CD4-positive, CD25-positive, alpha-beta regulatory T cell (primary cell): ENCODE data around the gene CEBPE. TPM values are rescaled to one million over a fixed set of nuclear protein-coding genes. Genes with fewer than 3 reads are reported as not detected.
A peak's percentile ranks its signal among the peaks of the same experiment; 100 is the strongest.

ENCODE experiments used
- ATAC-seq, 2 donors: fragments of 150-1000 bp; cut with Tn5 transposase; one replicate each; pipeline ENCODE4 v1.10.0; 2021; ENCODE audit warnings: low read depth in 2 of 2, moderate number of reproducible peaks in 2 of 2, moderate library complexity in 1 of 2
- DNase-seq, 3 donors: peaks; one replicate each; pipeline versions ENCODE4 v3.0.0 to v3.0.0-alpha.2; 2012 to 2022; ENCODE audit warnings: mixed read lengths in 1 of 3
- H3K27ac ChIP-seq: one replicate; pipeline ENCODE4 v1.7.0; 2013; ENCODE audit warnings: mild to moderate bottlenecking, low read length; ENCODE audit not compliant: insufficient read depth, poor library complexity, severe bottlenecking
- H3K27me3 ChIP-seq: one replicate; pipeline ENCODE4 v1.7.0; 2013; ENCODE audit warnings: low read length; ENCODE audit not compliant: control insufficient read depth, insufficient read depth
- H3K36me3 ChIP-seq: one replicate; pipeline ENCODE4 v1.7.0; 2013; ENCODE audit warnings: mild to moderate bottlenecking, low read length, moderate library complexity; ENCODE audit not compliant: control insufficient read depth, insufficient read depth
- H3K4me1 ChIP-seq: 2 replicates; pipeline ENCODE4 v1.7.0; 2013; ENCODE audit warnings: mild to moderate bottlenecking, low read length; ENCODE audit not compliant: insufficient read depth, control insufficient read depth, poor library complexity, severe bottlenecking
- H3K4me3 ChIP-seq: one replicate; pipeline ENCODE4 v1.7.0; 2013; ENCODE audit warnings: low read depth, mild to moderate bottlenecking, low read length, moderate library complexity
- H3K9me3 ChIP-seq, 2 experiments: 1 replicate in 1 of 2; 2 replicates in 1 of 2; pipeline ENCODE4 v1.7.0; 2013; ENCODE audit warnings: low read length in 2 of 2, mild to moderate bottlenecking in 1 of 2, moderate library complexity in 1 of 2; ENCODE audit not compliant: control insufficient read depth in 2 of 2
- H3K27ac Mint-ChIP-seq, 3 donors: one replicate each; pipeline ENCODE4 v1.8.0; 2020 to 2022; ENCODE audit warnings: mild to moderate bottlenecking in 3 of 3, mixed read lengths in 3 of 3, moderate library complexity in 2 of 3
- H3K27me3 Mint-ChIP-seq: one replicate; pipeline ENCODE4 v1.8.0; 2022; ENCODE audit warnings: mild to moderate bottlenecking, mixed read lengths
- H3K36me3 Mint-ChIP-seq: one replicate; pipeline ENCODE4 v1.8.0; 2020; ENCODE audit warnings: mixed read lengths
- H3K4me1 Mint-ChIP-seq, 4 donors: one replicate each; pipeline ENCODE4 v1.8.0; 2020 to 2022; ENCODE audit warnings: mixed read lengths in 4 of 4, mild to moderate bottlenecking in 1 of 4
- H3K4me3 Mint-ChIP-seq, 4 donors: one replicate each; pipeline ENCODE4 v1.8.0; 2020 to 2022; ENCODE audit warnings: mild to moderate bottlenecking in 4 of 4, mixed read lengths in 4 of 4, moderate library complexity in 3 of 4
- H3K9me3 Mint-ChIP-seq, 7 donors: one replicate each; pipeline ENCODE4 v1.8.0; 2020 to 2022; ENCODE audit warnings: mixed read lengths in 7 of 7, mild to moderate bottlenecking in 3 of 7, moderate library complexity in 2 of 7
- polyA plus RNA-seq, 4 donors: library from polyadenylated mRNA; unstranded; fragments of 300-500 nt; fragmentation: Illumina TruSeq; gene quantifications; one replicate each; pipeline ENCODE4 v1.2.3, GENCODE V29; 2021
- total RNA-seq: library from RNA; stranded (reverse); gene quantifications from one replicate; pipeline ENCODE4 v1.2.3, GENCODE V29; 2022

Gene CEBPE
- total and polyA plus RNA-seq, 5 donors from 2014 or later = 0.14 to 0.29 (median 0.24) TPM; not detected in 2

DNA sequence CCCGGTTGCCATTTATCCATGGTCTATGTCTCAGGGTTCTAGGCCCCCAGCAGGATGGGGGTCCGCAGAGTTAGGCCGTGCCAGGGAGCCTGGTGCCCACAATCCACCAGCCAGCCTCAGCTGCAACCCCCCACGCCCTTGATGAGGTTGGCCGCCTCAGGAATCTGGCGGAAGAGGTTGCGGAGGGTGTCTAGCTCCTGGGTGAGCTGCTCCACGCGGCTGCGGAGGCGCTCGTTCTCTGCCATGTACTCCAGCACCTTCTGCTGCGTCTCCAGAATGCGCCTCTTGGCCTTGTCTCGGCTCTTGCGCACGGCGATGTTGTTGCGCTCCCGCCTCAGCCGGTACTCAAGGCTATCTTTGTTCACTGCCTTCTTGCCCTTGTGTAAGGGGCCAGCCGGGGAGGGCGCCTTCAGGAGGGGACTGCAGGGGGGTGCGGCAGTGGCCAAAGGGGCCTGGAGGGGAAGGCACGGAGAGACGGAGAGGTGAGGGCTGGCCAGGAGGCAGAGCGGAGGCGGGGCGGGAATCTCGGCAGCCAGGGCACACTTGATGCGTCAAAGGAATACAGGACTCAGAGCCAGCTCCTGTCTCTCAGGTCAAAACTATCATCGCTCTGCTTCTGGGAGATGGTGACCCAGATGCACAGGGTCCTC lies 1.6 kb downstream of the CEBPE start:
- Mint-ChIP-seq H3K4me1 (peaks cover 0 to 43% (median 23%) of the 10 kb centered on the region in 4 donors), H3K27ac (no peak overlapping the region), H3K36me3 (no peaks in the 10 kb centered on the region), H3K9me3 (peaks cover 0 to 1% (median 0%) of the 10 kb centered on the region in 7 donors), H3K27me3 (peaks cover 12% of the 10 kb centered on the region), H3K4me3 (no peak overlapping the region)
- no peak overlapping the region for H3K4me3 ChIP-seq
- ATAC-seq (no peak), DNase-seq (no peak)
- no peaks in the 10 kb centered on the region for H3K36me3 ChIP-seq
- H3K27ac ChIP-seq = no peak overlapping the region
- H3K4me1 ChIP-seq = peaks cover 34% of the 10 kb centered on the region
- H3K9me3 ChIP-seq = no peaks in the 10 kb centered on the region
- no peaks in the 10 kb centered on the region for H3K27me3 ChIP-seq

DNA sequence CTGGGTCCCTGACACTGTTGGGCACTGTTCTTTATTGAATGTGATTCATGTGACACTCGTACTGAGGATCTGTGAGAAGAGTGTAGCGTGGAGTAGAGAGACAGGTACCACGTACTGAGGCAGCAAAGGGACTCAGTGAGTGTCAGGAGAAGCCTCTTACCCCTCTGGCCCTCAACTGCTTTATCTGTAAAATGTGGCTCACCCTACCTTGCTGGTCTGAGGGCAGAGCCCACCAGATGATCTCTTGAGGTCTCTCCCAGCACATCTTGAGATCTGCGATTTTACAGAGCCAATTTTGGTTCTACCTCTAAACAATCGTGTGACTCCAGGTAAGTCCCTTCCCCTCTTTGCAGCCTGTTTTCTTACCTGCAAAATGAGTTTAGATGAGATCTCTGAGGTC lies 3.1 kb downstream of the CEBPE start:
- Histone ChIP-seq H3K4me1 (peaks cover 26% of the 10 kb centered on the region), H3K27me3 (no peaks in the 10 kb centered on the region), H3K4me3 (no peak overlapping the region), H3K36me3 (no peaks in the 10 kb centered on the region), H3K27ac (no peak overlapping the region), H3K9me3 (no peaks in the 10 kb centered on the region)
- no peak overlapping the region for H3K27ac Mint-ChIP-seq
- peaks cover 12% of the 10 kb centered on the region for H3K27me3 Mint-ChIP-seq
- no peaks in the 10 kb centered on the region for H3K36me3 Mint-ChIP-seq
- peaks cover 0 to 33% (median 17%) of the 10 kb centered on the region in 4 donors for H3K4me1 Mint-ChIP-seq
- no peak for DNase-seq
- peaks cover 0 to 1% (median 0%) of the 10 kb centered on the region in 7 donors for H3K9me3 Mint-ChIP-seq
- no peak for ATAC-seq
- H3K4me3 Mint-ChIP-seq = no peak overlapping the region

DNA sequence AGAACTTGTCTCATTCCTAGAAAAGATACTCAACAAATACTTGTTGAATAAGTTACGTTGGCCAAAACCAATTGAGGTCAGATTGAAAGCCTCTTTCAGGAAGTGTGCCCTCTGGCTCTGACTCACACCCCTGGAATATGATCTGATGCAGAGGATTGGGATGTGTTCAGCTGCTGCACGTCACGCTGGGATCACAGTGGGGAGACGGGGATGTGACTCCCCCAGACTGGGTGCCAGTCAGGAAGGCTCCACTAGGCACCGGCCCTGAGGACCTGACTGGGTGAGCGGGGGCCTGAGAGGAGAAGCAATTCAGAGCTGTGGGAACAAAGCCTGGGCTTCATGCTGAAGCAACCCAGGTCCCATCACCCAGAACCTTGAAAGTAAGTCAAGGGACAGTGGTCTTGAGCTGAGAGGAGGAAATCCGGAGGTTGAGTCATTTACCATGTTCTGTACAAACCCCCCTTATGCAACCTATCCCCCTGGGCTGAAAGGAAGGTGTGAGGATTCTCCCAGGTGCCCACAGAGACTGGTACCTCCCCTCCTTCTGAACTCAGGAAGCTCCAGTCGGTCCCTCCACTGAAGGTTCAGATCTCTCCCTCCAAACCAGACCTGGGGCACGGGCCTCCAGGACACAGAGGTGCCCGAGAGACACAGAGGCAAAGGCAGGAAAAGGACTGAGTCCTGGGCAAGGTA lies 3.9 kb downstream of the CEBPE start:
- peaks cover 0 to 26% (median 9%) of the 10 kb centered on the region in 4 donors for H3K4me1 Mint-ChIP-seq
- Histone ChIP-seq H3K27ac (no peak overlapping the region), H3K27me3 (peaks cover 3% of the 10 kb centered on the region), H3K9me3 (no peaks in the 10 kb centered on the region), H3K4me1 (peaks cover 19% of the 10 kb centered on the region), H3K36me3 (no peaks in the 10 kb centered on the region), H3K4me3 (no peak overlapping the region)
- H3K27ac Mint-ChIP-seq = no peak overlapping the region
- peaks cover 0 to 1% (median 0%) of the 10 kb centered on the region in 7 donors for H3K9me3 Mint-ChIP-seq
- DNase-seq = no peak
- no peaks in the 10 kb centered on the region for H3K36me3 Mint-ChIP-seq
- H3K4me3 Mint-ChIP-seq = no peak overlapping the region
- no peak for ATAC-seq
- peaks cover 12% of the 10 kb centered on the region for H3K27me3 Mint-ChIP-seq

DNA sequence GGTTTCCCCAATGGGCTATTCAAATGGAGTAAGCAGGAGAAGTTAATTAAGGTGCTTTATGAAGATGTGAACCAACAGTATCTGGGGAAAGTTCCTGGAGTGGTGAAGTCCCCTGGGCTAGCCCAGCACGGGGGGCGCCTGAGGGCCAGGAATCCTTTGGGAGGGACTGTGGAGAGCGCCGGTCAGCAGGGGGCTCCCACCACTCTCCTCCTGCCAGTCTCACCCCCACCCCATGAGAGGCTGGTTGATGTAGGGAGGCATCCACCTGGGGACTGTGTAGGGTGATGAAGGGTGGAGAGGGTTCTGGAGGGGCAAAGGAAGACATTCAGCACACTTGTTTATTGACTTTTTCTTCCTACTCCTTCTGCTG lies 4.4 kb downstream of the CEBPE start:
- Mint-ChIP-seq H3K27ac (peak overlapping the region in 1 of 3 donors; percentile 72), H3K4me1 (peaks cover 0 to 21% (median 5%) of the 10 kb centered on the region in 4 donors), H3K27me3 (peaks cover 12% of the 10 kb centered on the region), H3K9me3 (peaks cover 0 to 1% (median 0%) of the 10 kb centered on the region in 7 donors), H3K36me3 (no peaks in the 10 kb centered on the region), H3K4me3 (no peak overlapping the region)
- ATAC-seq = no peak
- DNase-seq = no peak
- no peaks in the 10 kb centered on the region for H3K9me3 ChIP-seq
- no peaks in the 10 kb centered on the region for H3K36me3 ChIP-seq
- H3K4me1 ChIP-seq = peaks cover 13% of the 10 kb centered on the region
- no peak overlapping the region for H3K4me3 ChIP-seq
- peaks cover 3% of the 10 kb centered on the region for H3K27me3 ChIP-seq
- no peak overlapping the region for H3K27ac ChIP-seq

DNA sequence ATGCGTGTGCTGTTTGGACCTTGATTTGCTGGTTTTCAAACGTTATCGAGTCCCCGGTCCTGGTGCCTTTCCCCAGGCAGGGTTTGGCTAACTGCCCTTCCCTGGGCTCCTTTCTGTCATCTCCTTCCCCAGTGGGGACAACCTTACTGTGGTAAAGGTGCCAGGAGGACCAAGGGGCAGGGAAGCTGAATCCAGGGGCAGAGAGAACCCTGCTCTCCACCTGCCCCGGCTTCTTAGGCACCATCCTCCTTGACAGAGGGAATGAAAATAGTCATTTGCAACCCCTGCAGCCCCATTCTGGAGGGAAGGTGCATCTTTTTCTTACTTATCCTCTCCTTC lies 5.0 kb downstream of the CEBPE start:
- H3K27ac ChIP-seq = no peak overlapping the region
- no peak overlapping the region for H3K4me3 ChIP-seq
- peaks cover 3% of the 10 kb centered on the region for H3K27me3 ChIP-seq
- Mint-ChIP-seq H3K27me3 (peaks cover 9% of the 10 kb centered on the region), H3K9me3 (peaks cover 0 to 1% (median 0%) of the 10 kb centered on the region in 7 donors), H3K27ac (peak overlapping the region in 1 of 3 donors; percentile 72), H3K4me3 (no peak overlapping the region), H3K36me3 (no peaks in the 10 kb centered on the region), H3K4me1 (peaks cover 0 to 15% (median under 1%) of the 10 kb centered on the region in 4 donors)
- DNase-seq = no peak
- H3K9me3 ChIP-seq = no peaks in the 10 kb centered on the region
- H3K4me1 ChIP-seq = peaks cover 8% of the 10 kb centered on the region
- no peak for ATAC-seq
- no peaks in the 10 kb centered on the region for H3K36me3 ChIP-seq

DNA sequence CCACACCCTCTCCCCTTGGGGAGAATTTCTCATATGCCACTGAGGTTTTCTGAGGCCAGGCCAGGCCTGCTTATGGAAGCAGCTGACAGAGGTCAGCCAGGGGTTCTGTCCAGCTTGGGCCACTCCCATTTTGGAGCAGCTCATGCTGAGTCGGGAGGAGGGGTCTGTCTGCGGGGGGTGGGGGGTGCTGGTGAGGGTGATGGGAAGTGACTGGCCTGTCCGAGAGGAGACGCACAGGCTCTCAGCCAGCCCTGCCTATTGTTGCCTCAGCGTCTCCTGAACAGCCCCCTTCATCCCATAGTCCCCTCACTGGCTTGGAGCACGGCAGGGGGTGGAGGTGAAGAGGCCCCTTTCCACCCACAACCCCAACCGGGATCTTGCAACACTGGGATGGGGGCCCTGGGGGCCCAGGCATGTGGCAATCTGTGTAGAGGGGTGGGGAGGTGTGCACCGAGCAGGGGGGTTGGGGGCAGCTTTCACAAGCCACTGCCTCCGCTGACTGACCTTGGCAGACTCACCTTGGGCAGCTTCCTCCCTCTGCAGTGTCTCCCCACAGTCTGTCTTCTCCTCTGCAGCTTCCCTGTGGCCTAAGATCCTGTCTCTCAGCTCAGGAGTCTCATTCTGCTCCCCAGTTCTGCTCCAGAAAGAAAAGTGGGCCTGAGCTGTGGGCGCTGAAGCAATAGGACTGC lies 5.5 kb downstream of the CEBPE start:
- Histone ChIP-seq H3K36me3 (no peaks in the 10 kb centered on the region), H3K4me1 (peaks cover 5% of the 10 kb centered on the region), H3K9me3 (no peaks in the 10 kb centered on the region), H3K4me3 (no peak overlapping the region), H3K27ac (no peak overlapping the region), H3K27me3 (peaks cover 3% of the 10 kb centered on the region)
- no peak for DNase-seq
- no peaks in the 10 kb centered on the region for H3K36me3 Mint-ChIP-seq
- peaks cover 8% of the 10 kb centered on the region for H3K27me3 Mint-ChIP-seq
- ATAC-seq = no peak
- no peak overlapping the region for H3K27ac Mint-ChIP-seq
- H3K9me3 Mint-ChIP-seq = peaks cover 0 to 1% (median 0%) of the 10 kb centered on the region in 7 donors
- H3K4me3 Mint-ChIP-seq = no peak overlapping the region
- H3K4me1 Mint-ChIP-seq = peaks cover 0 to 11% (median 0%) of the 10 kb centered on the region in 4 donors

DNA sequence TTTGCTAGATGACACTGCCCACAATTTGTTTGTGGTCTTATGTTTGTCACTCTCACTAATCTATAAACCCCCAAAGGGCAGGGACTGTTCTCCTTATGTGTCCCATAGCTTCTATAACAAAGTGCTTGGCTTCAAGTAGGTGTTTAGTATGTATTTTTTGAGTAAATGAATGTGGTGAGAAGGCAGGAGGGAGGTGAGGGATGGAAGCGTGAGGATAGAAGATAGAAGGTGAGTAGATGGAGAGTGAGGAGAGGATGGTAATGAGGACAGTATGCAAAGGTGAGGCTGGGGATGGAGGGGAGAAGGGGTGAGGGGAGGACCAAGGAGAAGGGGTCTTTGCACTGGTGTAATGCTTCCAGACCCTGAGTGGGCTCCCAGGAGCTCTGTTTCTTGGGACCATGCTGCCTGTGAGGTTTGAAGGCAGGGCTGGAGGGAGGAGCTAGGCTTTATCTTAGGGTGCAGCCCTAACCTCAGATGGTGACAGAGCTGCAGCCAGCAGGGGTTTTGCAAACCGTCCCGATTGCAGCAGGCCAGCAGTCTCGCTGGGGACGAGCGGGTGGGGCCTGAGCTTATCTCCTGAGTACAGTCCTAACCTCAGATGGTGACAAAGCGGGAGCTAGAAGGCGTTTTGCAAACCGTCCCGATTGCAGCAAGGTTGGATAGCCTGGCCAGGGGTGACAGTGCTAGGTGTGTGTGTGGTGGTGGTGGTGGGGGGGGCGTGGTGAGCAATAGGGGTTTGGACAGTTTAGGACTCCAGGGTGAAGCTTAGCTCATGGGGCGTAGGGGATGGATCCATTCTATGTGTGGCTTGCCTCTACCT lies 6.5 kb downstream of the CEBPE start:
- Histone ChIP-seq H3K9me3 (no peaks in the 10 kb centered on the region), H3K27ac (no peak overlapping the region), H3K36me3 (no peaks in the 10 kb centered on the region), H3K4me3 (no peak overlapping the region), H3K27me3 (peaks cover 3% of the 10 kb centered on the region), H3K4me1 (peaks cover under 1% of the 10 kb centered on the region)
- H3K4me1 Mint-ChIP-seq = peaks cover 0 to 5% (median 0%) of the 10 kb centered on the region in 4 donors
- no peak overlapping the region for H3K27ac Mint-ChIP-seq
- H3K27me3 Mint-ChIP-seq = peaks cover 8% of the 10 kb centered on the region
- peaks cover 0 to 1% (median 0%) of the 10 kb centered on the region in 7 donors for H3K9me3 Mint-ChIP-seq
- no peak for DNase-seq
- H3K36me3 Mint-ChIP-seq = no peaks in the 10 kb centered on the region
- ATAC-seq = no peak
- H3K4me3 Mint-ChIP-seq = no peak overlapping the region
